ENCODE measurements around the gene GPR143.
A peak's percentile ranks its signal among the peaks of the same experiment; 100 is the strongest.

Gene GPR143

GRCh38 chrX:9746148-9746888 is 19.3 kb downstream of the GPR143 start:
- Histone ChIP-seq H3K9me3 (ENCODE audit: insufficient read depth, low read length, severe bottlenecking) (no peaks in the 10 kb centered on the region), H3K4me1 (ENCODE audit: insufficient read depth, low read length) (peaks cover 5% of the 10 kb centered on the region), H3K9ac (ENCODE audit: low read depth, low read length) (no peak overlapping the region), H3K27ac (ENCODE audit: low read length) (no peak overlapping the region), H3K27me3 (ENCODE audit: insufficient read depth, low read length, poor library complexity) (no peaks in the 10 kb centered on the region), H3K79me2 (ENCODE audit: insufficient read depth, low read length) (no peaks in the 10 kb centered on the region), H2AFZ (ENCODE audit: low read depth, low read length) (no peak overlapping the region), H3K4me2 (ENCODE audit: insufficient read depth, low read length) (no peak overlapping the region), H4K20me1 (ENCODE audit: insufficient read depth, low read length) (no peaks in the 10 kb centered on the region), H3K36me3 (ENCODE audit: insufficient read depth, low read length) (no peaks in the 10 kb centered on the region), H3K4me3 (ENCODE audit: low read depth in 1 of 2, low read length in 2 of 2) (no peak overlapping the region)
- no peak for ATAC-seq (ENCODE audit: insufficient read depth, low read depth)
- no peak for DNase-seq
- TF ChIP-seq EZH2 (IDR thresholded peaks at IDR 0.05; ENCODE audit: borderline replicate concordance, low read depth, low read length, severe bottlenecking), result no peak
- TF ChIP-seq, protein P1, sequence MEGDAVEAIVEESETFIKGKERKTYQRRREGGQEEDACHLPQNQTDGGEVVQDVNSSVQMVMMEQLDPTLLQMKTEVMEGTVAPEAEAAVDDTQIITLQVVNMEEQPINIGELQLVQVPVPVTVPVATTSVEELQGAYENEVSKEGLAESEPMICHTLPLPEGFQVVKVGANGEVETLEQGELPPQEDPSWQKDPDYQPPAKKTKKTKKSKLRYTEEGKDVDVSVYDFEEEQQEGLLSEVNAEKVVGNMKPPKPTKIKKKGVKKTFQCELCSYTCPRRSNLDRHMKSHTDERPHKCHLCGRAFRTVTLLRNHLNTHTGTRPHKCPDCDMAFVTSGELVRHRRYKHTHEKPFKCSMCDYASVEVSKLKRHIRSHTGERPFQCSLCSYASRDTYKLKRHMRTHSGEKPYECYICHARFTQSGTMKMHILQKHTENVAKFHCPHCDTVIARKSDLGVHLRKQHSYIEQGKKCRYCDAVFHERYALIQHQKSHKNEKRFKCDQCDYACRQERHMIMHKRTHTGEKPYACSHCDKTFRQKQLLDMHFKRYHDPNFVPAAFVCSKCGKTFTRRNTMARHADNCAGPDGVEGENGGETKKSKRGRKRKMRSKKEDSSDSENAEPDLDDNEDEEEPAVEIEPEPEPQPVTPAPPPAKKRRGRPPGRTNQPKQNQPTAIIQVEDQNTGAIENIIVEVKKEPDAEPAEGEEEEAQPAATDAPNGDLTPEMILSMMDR (IDR thresholded peaks at IDR 0.05; ENCODE audit: borderline replicate concordance, extremely low read depth, low read length, poor library complexity, severe bottlenecking), result no peak

- H3K4me1 ChIP-seq (ENCODE audit: insufficient read depth, low read length), result peaks cover 5% of the 10 kb centered on the region
- peak; percentile 71 for ATAC-seq (ENCODE audit: insufficient read depth, low read depth)
- no peak overlapping the region for H3K4me2 ChIP-seq (ENCODE audit: insufficient read depth, low read length)
- H3K36me3 ChIP-seq (ENCODE audit: insufficient read depth, low read length), result no peaks in the 10 kb centered on the region
- no peak overlapping the region for H3K27ac ChIP-seq (ENCODE audit: low read length)
- no peaks in the 10 kb centered on the region for H3K9me3 ChIP-seq (ENCODE audit: insufficient read depth, low read length, severe bottlenecking)
- no peaks in the 10 kb centered on the region for H4K20me1 ChIP-seq (ENCODE audit: insufficient read depth, low read length)
- TF ChIP-seq EZH2 (IDR thresholded peaks at IDR 0.05; ENCODE audit: borderline replicate concordance, low read depth, low read length, severe bottlenecking), result no peak
- TF ChIP-seq, protein P1 (IDR thresholded peaks at IDR 0.05; ENCODE audit: borderline replicate concordance, extremely low read depth, low read length, poor library complexity, severe bottlenecking), result no peak
- H3K4me3 ChIP-seq (ENCODE audit: low read depth in 1 of 2, low read length in 2 of 2), result no peak overlapping the region
- DNase-seq, result peak; percentile 30
- H3K9ac ChIP-seq (ENCODE audit: low read depth, low read length), result no peak overlapping the region
- no peaks in the 10 kb centered on the region for H3K79me2 ChIP-seq (ENCODE audit: insufficient read depth, low read length)
- peak overlapping the region; percentile 62; the same call in 1 of the 2 replicates for H2AFZ ChIP-seq (ENCODE audit: low read depth, low read length)
- H3K27me3 ChIP-seq (ENCODE audit: insufficient read depth, low read length, poor library complexity), result no peaks in the 10 kb centered on the region
Observed at GRCh38 chrX:9745417-9746115, 20.1 kb downstream of the GPR143 start.

DNA sequence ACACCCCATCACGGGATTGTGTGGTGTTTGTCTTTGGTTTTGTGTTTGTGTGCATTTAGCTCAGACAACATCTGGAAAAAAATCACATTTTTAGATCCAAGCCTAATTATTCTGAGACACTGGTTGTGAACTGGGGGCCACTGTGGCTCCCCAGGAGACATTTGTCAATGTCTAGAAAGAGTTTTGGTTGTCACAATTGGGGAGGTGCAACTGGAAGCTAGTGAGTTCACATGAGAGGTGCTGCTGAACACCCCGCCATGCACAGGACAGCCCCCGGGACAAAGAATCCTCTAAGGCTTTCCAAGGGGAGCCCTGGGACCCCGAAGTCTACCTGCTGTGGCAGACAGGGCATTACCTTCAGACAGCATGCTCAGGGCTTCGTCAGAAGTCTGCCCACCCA is 26.5 kb downstream of the GPR143 start:
- Histone ChIP-seq H3K4me3 (ENCODE audit: low read depth in 1 of 2, low read length in 2 of 2) (no peak overlapping the region), H3K36me3 (ENCODE audit: insufficient read depth, low read length) (no peaks in the 10 kb centered on the region), H3K9me3 (ENCODE audit: insufficient read depth, low read length, severe bottlenecking) (no peaks in the 10 kb centered on the region), H2AFZ (ENCODE audit: low read depth, low read length) (no peak overlapping the region), H3K9ac (ENCODE audit: low read depth, low read length) (no peak overlapping the region), H3K27me3 (ENCODE audit: insufficient read depth, low read length, poor library complexity) (no peaks in the 10 kb centered on the region), H3K4me1 (ENCODE audit: insufficient read depth, low read length) (no peaks in the 10 kb centered on the region), H3K79me2 (ENCODE audit: insufficient read depth, low read length) (no peaks in the 10 kb centered on the region), H3K27ac (ENCODE audit: low read length) (no peak overlapping the region), H3K4me2 (ENCODE audit: insufficient read depth, low read length) (no peak overlapping the region), H4K20me1 (ENCODE audit: insufficient read depth, low read length) (no peaks in the 10 kb centered on the region)
- no peak for TF ChIP-seq EZH2 (IDR thresholded peaks at IDR 0.05; ENCODE audit: borderline replicate concordance, low read depth, low read length, severe bottlenecking)
- TF ChIP-seq, protein P1 (IDR thresholded peaks at IDR 0.05; ENCODE audit: borderline replicate concordance, extremely low read depth, low read length, poor library complexity, severe bottlenecking), result no peak
- no peak for ATAC-seq (ENCODE audit: insufficient read depth, low read depth)
- DNase-seq, result no peak
